ENCODE data around the gene C1orf216.
"Not testable (repeated sequence)": the region's sequence is repeated elsewhere in the genome, so short reads cannot be mapped to it uniquely, and the experiment has no call there.

C1orf216 gene

GRCh38 chr1:35706846-35707600 lies 11.7 kb downstream of the C1orf216 start:
- DNase-seq = no peak

- no peak for DNase-seq
These were observed 16.2 kb downstream of the C1orf216 start for GRCh38 chr1:35702508-35702907.

GRCh38 chr1:35699152-35699551 lies 19.5 kb downstream of the C1orf216 start:
- DNase-seq = not testable (repeated sequence)

GRCh38 chr1:35692317-35692716 lies 26.4 kb downstream of the C1orf216 start:
- DNase-seq = no peak

- no peak for DNase-seq
These were observed 27.0 kb downstream of the C1orf216 start for GRCh38 chr1:35691571-35692220.

- no peak for DNase-seq
These were observed 27.6 kb downstream of the C1orf216 start for GRCh38 chr1:35691080-35691479.

GRCh38 chr1:35690103-35690502 lies 28.6 kb downstream of the C1orf216 start:
- not testable (repeated sequence) for DNase-seq

GRCh38 chr1:35688161-35688560 lies 30.5 kb downstream of the C1orf216 start:
- no peak for DNase-seq

- DNase-seq = no peak
These were observed 35.7 kb downstream of the C1orf216 start for GRCh38 chr1:35683012-35683411.

GRCh38 chr1:35680271-35680670 lies 38.4 kb downstream of the C1orf216 start:
- DNase-seq = no peak

GRCh38 chr1:35675773-35676172 lies 42.9 kb downstream of the C1orf216 start:
- DNase-seq = no peak

- DNase-seq = no peak
These were observed 44.6 kb downstream of the C1orf216 start for GRCh38 chr1:35674111-35674510.

- DNase-seq = no peak
These were observed 46.6 kb downstream of the C1orf216 start for GRCh38 chr1:35672116-35672515.

GRCh38 chr1:35668506-35668905 lies 50.2 kb downstream of the C1orf216 start:
- no peak for DNase-seq

- no peak for DNase-seq
These were observed 51.8 kb downstream of the C1orf216 start for GRCh38 chr1:35666916-35667315.

- DNase-seq = no peak
These were observed 52.5 kb downstream of the C1orf216 start for GRCh38 chr1:35666216-35666615.

Data from NCI-H187 treated with DMSO at 0.1 percent for 48 hours (cell line).